Liver (tissue), 9 donors: Measurements from ENCODE around the gene PYY. TPM values are rescaled to one million over a fixed set of nuclear protein-coding genes. Genes with fewer than 3 reads are reported as not detected.
"Not testable (repeated sequence)": the region's sequence is repeated elsewhere in the genome, so short reads cannot be mapped to it uniquely, and the experiment has no call there.

Experiments used
- DNase-seq: peaks from one replicate; pipeline ENCODE4 v3.0.0-alpha.2; 2017; ENCODE audit warnings: low spot score
- H3K27ac ChIP-seq, 2 donors: one replicate each; pipeline ENCODE4 v1.7.0; 2013; ENCODE audit warnings: inconsistent platforms in 2 of 2, low read length in 2 of 2, control low read depth in 1 of 2, low read depth in 1 of 2, mild to moderate bottlenecking in 1 of 2
- H3K27me3 ChIP-seq, 4 donors: one replicate each; pipeline versions ENCODE4 v1.6.1 to v1.7.0; 2013; ENCODE audit warnings: low read length in 3 of 4, inconsistent platforms in 1 of 4, mild to moderate bottlenecking in 1 of 4, moderate library complexity in 1 of 4; ENCODE audit not compliant: control insufficient read depth in 4 of 4, insufficient read depth in 4 of 4
- H3K36me3 ChIP-seq, 4 donors: one replicate each; pipeline versions ENCODE4 v1.6.1 to v1.7.0; 2013; ENCODE audit warnings: low read length in 3 of 4, mild to moderate bottlenecking in 3 of 4, low read depth in 1 of 4, moderate library complexity in 1 of 4; ENCODE audit not compliant: control insufficient read depth in 4 of 4, insufficient read depth in 3 of 4
- H3K4me1 ChIP-seq, 4 donors: one replicate each; pipeline versions ENCODE4 v1.6.1 to v1.7.0; 2013; ENCODE audit warnings: low read length in 3 of 4, mild to moderate bottlenecking in 3 of 4, moderate library complexity in 1 of 4; ENCODE audit not compliant: control insufficient read depth in 4 of 4, insufficient read depth in 4 of 4
- H3K4me3 ChIP-seq, 3 donors: one replicate each; pipeline versions ENCODE4 v1.6.1 to v1.7.0; 2013; ENCODE audit warnings: low read length in 3 of 3, control low read depth in 1 of 3, low read depth in 1 of 3, mild to moderate bottlenecking in 1 of 3
- H3K9ac ChIP-seq, 2 donors: one replicate each; pipeline ENCODE4 v1.7.0; 2013; ENCODE audit warnings: low read length in 2 of 2, mild to moderate bottlenecking in 2 of 2, moderate library complexity in 2 of 2, control low read depth in 1 of 2, low read depth in 1 of 2
- H3K9me3 ChIP-seq, 4 donors: one replicate each; pipeline versions ENCODE4 v1.6.1 to v1.7.0; 2013; ENCODE audit warnings: low read length in 3 of 4; ENCODE audit not compliant: control insufficient read depth in 4 of 4
- ATF3 ChIP-seq: IDR thresholded peaks from 2 replicates; pipeline ENCODE4 v1.6.1; 2016; ENCODE audit warnings: antibody characterized with exemption
- CTCF ChIP-seq: fragments of 150-350 bp; IDR thresholded peaks from 2 replicates; pipeline ENCODE4 v1.5.1; 2017; ENCODE audit warnings: improper control_type of control experiment, low read depth, low read length; ENCODE audit not compliant: missing input control
- FOXA1 ChIP-seq: IDR thresholded peaks from 2 replicates; pipeline ENCODE4 v1.6.1; 2016; ENCODE audit warnings: antibody characterized with exemption
- GABPA ChIP-seq, 2 donors: IDR thresholded peaks in 1 of 2; conservative IDR thresholded peaks in 1 of 2; 2 replicates each; pipeline ENCODE4 v1.6.1; 2016; ENCODE audit warnings: antibody characterized with exemption in 2 of 2, mild to moderate bottlenecking in 1 of 2, moderate library complexity in 1 of 2
- HNF4A ChIP-seq, 2 donors: conservative IDR thresholded peaks; 2 replicates each; pipeline ENCODE4 v1.6.1; 2016; ENCODE audit warnings: antibody characterized with exemption in 2 of 2, mild to moderate bottlenecking in 2 of 2
- HNF4G ChIP-seq: IDR thresholded peaks from 2 replicates; pipeline ENCODE4 v1.6.1; 2016; ENCODE audit warnings: antibody characterized with exemption
- JUND ChIP-seq, 2 donors: IDR thresholded peaks; 2 replicates each; pipeline ENCODE4 v1.6.1; 2016; ENCODE audit warnings: antibody characterized with exemption in 2 of 2
- MAX ChIP-seq: IDR thresholded peaks from 2 replicates; pipeline ENCODE4 v1.6.1; 2016; ENCODE audit warnings: antibody characterized with exemption
- NR2F2 ChIP-seq: IDR thresholded peaks from 2 replicates; pipeline ENCODE4 v1.6.1; 2016; ENCODE audit warnings: antibody characterized with exemption
- RAD21 ChIP-seq, 2 donors: IDR thresholded peaks; 2 replicates each; pipeline ENCODE4 v1.6.1; 2016; ENCODE audit warnings: antibody characterized with exemption in 2 of 2, mild to moderate bottlenecking in 2 of 2
- RXRA ChIP-seq, 2 donors: IDR thresholded peaks; 2 replicates each; pipeline ENCODE4 v1.6.1; 2017 to 2018; ENCODE audit warnings: antibody characterized with exemption in 2 of 2, mild to moderate bottlenecking in 1 of 2
- SP1 ChIP-seq: IDR thresholded peaks from 2 replicates; pipeline ENCODE4 v1.6.1; 2018; ENCODE audit warnings: antibody characterized with exemption, mild to moderate bottlenecking
- TAF1 ChIP-seq: conservative IDR thresholded peaks from 2 replicates; pipeline ENCODE4 v1.6.1; 2016; ENCODE audit warnings: antibody characterized with exemption, mild to moderate bottlenecking
- YY1 ChIP-seq: IDR thresholded peaks from 2 replicates; pipeline ENCODE4 v1.6.1; 2016; ENCODE audit warnings: antibody characterized with exemption, mild to moderate bottlenecking
- ZBTB33 ChIP-seq: IDR thresholded peaks from 2 replicates; pipeline ENCODE4 v1.6.1; 2016; ENCODE audit warnings: antibody characterized with exemption
- WGBS: extraction: QIAGEN DNeasy Blood & Tissue Kit; methylation state at CpG from one replicate; pipeline ENCODE4 v1.1.7; 2013; 5-methylcytosine and 5-hydroxymethylcytosine counted together
- polyA plus RNA-seq, 2 donors: library from polyadenylated mRNA; stranded (reverse) in 1 of 2; unstranded in 1 of 2; fragments of 200-250 nt in 1 of 2; fragments of >200 nt in 1 of 2; fragmentation: Nextera tagmentation in 1 of 2; extraction: Ambion mirVana in 1 of 2; gene quantifications; one replicate each; pipeline versions ENCODE4 v1.2.1 to v1.2.3, GENCODE V29; 2013 to 2015
- total RNA-seq, 2 donors: library from RNA; depleted of rRNA; stranded (reverse); fragments of >200 nt; gene quantifications; one replicate each; pipeline ENCODE4 v1.2.3, GENCODE V29; 2014
- donor health status: healthy.
- donor health status: healthy.
- donor health status: healthy.
- donor health status: healthy.
- donor health status: healthy.

Gene PYY
- total and polyA plus RNA-seq, 4 donors, result 0.05 TPM; not detected in 3

GRCh38 chr17:43998552-43998951 lies 44.8 kb upstream of the PYY start:
- Histone ChIP-seq H3K4me1 (peaks cover 17 to 45% (median 35%) of the 10 kb centered on the region in 4 donors), H3K9ac (no peak overlapping the region), H3K4me3 (no peak overlapping the region), H3K27ac (no peak overlapping the region), H3K9me3 (no peaks in the 10 kb centered on the region), H3K36me3 (no peaks in the 10 kb centered on the region), H3K27me3 (no peaks in the 10 kb centered on the region)
- WGBS, result 85% methylated on average over 3 of the region's 3 CpGs
- DNase-seq, result no peak
- TF ChIP-seq ATF3 (no peak), SP1 (no peak), NR2F2 (no peak), RXRA (IDR thresholded peaks at IDR 0.05) (no peak), GABPA (IDR thresholded peaks at IDR 0.05 in 1 of 2, conservative IDR thresholded peaks at IDR 0.05 in 1 of 2) (no peak), CTCF (no peak), HNF4G (no peak), FOXA1 (no peak), ZBTB33 (no peak), TAF1 (no peak), JUND (IDR thresholded peaks at IDR 0.05) (no peak), RAD21 (IDR thresholded peaks at IDR 0.05) (no peak), YY1 (no peak), MAX (no peak)

GRCh38 chr17:43997180-43997579 lies 43.4 kb upstream of the PYY start:
- 90% methylated on average over 5 of the region's 5 CpGs for WGBS
- DNase-seq, H3K4me3 ChIP-seq: not testable (repeated sequence)

GRCh38 chr17:43995150-43995471 lies 41.4 kb upstream of the PYY start:
- 16% methylated on average over 12 of the region's 12 CpGs for WGBS
- no peaks in the 10 kb centered on the region for H3K27me3 ChIP-seq
- peaks cover 8 to 18% (median 13%) of the 10 kb centered on the region in 4 donors for H3K4me1 ChIP-seq
- TF ChIP-seq ZBTB33 (no peak), HNF4A (conservative IDR thresholded peaks at IDR 0.05) (no peak), YY1 (no peak), HNF4G (no peak), SP1 (no peak), RAD21 (IDR thresholded peaks at IDR 0.05) (no peak)
- H3K9ac ChIP-seq, result no peak overlapping the region
- H3K36me3 ChIP-seq, result no peaks in the 10 kb centered on the region
- H3K9me3 ChIP-seq, result no peaks in the 10 kb centered on the region
- no peak for DNase-seq
- H3K27ac ChIP-seq, result no peak overlapping the region
- H3K4me3 ChIP-seq, result no peak overlapping the region

More at GRCh38 chr17:43997180-43997579, 43.4 kb upstream of the PYY start:
- H3K4me1 ChIP-seq, result peaks cover 14 to 37% (median 28%) of the 10 kb centered on the region in 4 donors
- H3K27ac ChIP-seq, H3K9me3 ChIP-seq, H3K9ac ChIP-seq, H3K27me3 ChIP-seq, H3K36me3 ChIP-seq: not testable (repeated sequence)
